ENCODE results near the gene MDM2.

- TF ChIP-seq, protein P1, sequence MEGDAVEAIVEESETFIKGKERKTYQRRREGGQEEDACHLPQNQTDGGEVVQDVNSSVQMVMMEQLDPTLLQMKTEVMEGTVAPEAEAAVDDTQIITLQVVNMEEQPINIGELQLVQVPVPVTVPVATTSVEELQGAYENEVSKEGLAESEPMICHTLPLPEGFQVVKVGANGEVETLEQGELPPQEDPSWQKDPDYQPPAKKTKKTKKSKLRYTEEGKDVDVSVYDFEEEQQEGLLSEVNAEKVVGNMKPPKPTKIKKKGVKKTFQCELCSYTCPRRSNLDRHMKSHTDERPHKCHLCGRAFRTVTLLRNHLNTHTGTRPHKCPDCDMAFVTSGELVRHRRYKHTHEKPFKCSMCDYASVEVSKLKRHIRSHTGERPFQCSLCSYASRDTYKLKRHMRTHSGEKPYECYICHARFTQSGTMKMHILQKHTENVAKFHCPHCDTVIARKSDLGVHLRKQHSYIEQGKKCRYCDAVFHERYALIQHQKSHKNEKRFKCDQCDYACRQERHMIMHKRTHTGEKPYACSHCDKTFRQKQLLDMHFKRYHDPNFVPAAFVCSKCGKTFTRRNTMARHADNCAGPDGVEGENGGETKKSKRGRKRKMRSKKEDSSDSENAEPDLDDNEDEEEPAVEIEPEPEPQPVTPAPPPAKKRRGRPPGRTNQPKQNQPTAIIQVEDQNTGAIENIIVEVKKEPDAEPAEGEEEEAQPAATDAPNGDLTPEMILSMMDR (IDR thresholded peaks at IDR 0.05), result no peak
- TF ChIP-seq POLR2A (IDR thresholded peaks at IDR 0.05), result no peak
Observed at GRCh38 chr12:68835333-68835908, 27.4 kb downstream of the MDM2 start.
